Measurements from ENCODE around the gene WDR82. TPM values are rescaled to one million over a fixed set of nuclear protein-coding genes. Genes with fewer than 3 reads are reported as not detected.

WDR82 gene
- total and polyA plus RNA-seq, 2 of the 8 experiments (the other 6 are each of a cell fraction or from before 2014, with no cell fraction given), result 33.5 to 82.7 TPM

- TF ChIP-seq TAF7 (optimal IDR thresholded peaks at IDR 0.05; ENCODE audit: borderline replicate concordance, low read depth, low read length) (no peak), HDAC6 (IDR thresholded peaks at IDR 0.05; ENCODE audit: low read depth, low read length) (no peak), EZH2 (IDR thresholded peaks at IDR 0.05; ENCODE audit: low read depth, low read length, severe bottlenecking) (no peak), SUZ12 (IDR thresholded peaks at IDR 0.05; ENCODE audit: low read length) (no peak)
Measured at GRCh38 chr3:52248165-52248541, 30.3 kb downstream of the WDR82 start (continued).
